Panc1 (cell line): ENCODE data around the gene GGN.

Source experiments
- POLR2AphosphoS5 ChIP-seq: IDR thresholded peaks from 2 replicates; pipeline ENCODE4 v1.6.1; 2012; ENCODE audit warnings: mild to moderate bottlenecking, low read depth, low read length, moderate library complexity
- SIN3A ChIP-seq: IDR thresholded peaks from 2 replicates; pipeline ENCODE4 v1.6.1; 2012; ENCODE audit warnings: low read depth, mild to moderate bottlenecking, low read length, moderate library complexity, borderline replicate concordance; ENCODE audit not compliant: insufficient read depth
- TF ChIP-seq, protein P1 (sequence below): fragments of 450-650 bp; IDR thresholded peaks from 2 replicates; pipeline ENCODE4 v1.5.1; 2017; ENCODE audit warnings: mild to moderate bottlenecking
- TF ChIP-seq, protein P2 (sequence below), 2 experiments: IDR thresholded peaks; 2 replicates each; pipeline ENCODE4 v1.6.1; 2011 to 2012; ENCODE audit warnings: low read depth in 2 of 2, control low read depth in 1 of 2, low read length in 1 of 2, mild to moderate bottlenecking in 1 of 2, moderate library complexity in 1 of 2; ENCODE audit not compliant: insufficient read depth in 1 of 2

DNA sequence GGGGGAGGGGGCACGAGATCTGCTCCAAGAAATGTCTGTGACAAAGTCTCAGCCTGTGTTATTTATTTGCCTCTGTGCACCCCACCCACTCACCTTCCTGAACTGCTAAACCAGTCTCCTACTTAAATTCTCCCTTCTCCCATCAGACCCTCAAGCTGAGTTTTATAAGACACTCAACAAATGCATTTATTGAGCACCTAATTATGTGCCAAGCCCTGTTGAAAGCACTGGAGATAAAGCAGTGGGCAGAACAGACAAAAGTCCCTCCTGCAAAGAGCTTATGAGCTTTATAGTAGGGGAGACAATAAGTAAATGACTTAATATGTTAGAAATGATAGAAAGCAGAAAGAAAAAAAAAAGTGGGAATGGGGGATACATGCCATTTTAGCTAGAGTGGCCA is 11.7 kb upstream of the GGN start:
- TF ChIP-seq, protein P1, sequence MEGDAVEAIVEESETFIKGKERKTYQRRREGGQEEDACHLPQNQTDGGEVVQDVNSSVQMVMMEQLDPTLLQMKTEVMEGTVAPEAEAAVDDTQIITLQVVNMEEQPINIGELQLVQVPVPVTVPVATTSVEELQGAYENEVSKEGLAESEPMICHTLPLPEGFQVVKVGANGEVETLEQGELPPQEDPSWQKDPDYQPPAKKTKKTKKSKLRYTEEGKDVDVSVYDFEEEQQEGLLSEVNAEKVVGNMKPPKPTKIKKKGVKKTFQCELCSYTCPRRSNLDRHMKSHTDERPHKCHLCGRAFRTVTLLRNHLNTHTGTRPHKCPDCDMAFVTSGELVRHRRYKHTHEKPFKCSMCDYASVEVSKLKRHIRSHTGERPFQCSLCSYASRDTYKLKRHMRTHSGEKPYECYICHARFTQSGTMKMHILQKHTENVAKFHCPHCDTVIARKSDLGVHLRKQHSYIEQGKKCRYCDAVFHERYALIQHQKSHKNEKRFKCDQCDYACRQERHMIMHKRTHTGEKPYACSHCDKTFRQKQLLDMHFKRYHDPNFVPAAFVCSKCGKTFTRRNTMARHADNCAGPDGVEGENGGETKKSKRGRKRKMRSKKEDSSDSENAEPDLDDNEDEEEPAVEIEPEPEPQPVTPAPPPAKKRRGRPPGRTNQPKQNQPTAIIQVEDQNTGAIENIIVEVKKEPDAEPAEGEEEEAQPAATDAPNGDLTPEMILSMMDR = no peak
- TF ChIP-seq, protein P2, sequence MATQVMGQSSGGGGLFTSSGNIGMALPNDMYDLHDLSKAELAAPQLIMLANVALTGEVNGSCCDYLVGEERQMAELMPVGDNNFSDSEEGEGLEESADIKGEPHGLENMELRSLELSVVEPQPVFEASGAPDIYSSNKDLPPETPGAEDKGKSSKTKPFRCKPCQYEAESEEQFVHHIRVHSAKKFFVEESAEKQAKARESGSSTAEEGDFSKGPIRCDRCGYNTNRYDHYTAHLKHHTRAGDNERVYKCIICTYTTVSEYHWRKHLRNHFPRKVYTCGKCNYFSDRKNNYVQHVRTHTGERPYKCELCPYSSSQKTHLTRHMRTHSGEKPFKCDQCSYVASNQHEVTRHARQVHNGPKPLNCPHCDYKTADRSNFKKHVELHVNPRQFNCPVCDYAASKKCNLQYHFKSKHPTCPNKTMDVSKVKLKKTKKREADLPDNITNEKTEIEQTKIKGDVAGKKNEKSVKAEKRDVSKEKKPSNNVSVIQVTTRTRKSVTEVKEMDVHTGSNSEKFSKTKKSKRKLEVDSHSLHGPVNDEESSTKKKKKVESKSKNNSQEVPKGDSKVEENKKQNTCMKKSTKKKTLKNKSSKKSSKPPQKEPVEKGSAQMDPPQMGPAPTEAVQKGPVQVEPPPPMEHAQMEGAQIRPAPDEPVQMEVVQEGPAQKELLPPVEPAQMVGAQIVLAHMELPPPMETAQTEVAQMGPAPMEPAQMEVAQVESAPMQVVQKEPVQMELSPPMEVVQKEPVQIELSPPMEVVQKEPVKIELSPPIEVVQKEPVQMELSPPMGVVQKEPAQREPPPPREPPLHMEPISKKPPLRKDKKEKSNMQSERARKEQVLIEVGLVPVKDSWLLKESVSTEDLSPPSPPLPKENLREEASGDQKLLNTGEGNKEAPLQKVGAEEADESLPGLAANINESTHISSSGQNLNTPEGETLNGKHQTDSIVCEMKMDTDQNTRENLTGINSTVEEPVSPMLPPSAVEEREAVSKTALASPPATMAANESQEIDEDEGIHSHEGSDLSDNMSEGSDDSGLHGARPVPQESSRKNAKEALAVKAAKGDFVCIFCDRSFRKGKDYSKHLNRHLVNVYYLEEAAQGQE (IDR thresholded peaks at IDR 0.05; ENCODE audit: insufficient read depth in 1 of 2, low read depth in 2 of 2, low read length in 1 of 2) = no peak
- TF ChIP-seq SIN3A (no peak), POLR2AphosphoS5 (no peak)
